ENCODE data around the gene NKTR. TPM values are rescaled to one million over a fixed set of nuclear protein-coding genes. Genes with fewer than 3 reads are reported as not detected.

Gene NKTR
- total and polyA plus RNA-seq, 9 of the 15 experiments (the other 6 are each of a cell fraction or from before 2014, with no cell fraction given): 19.7 to 123 (median 92.6) TPM

GRCh38 chr3:42581709-42582473 lies 18.6 kb upstream of the NKTR start, which contains the start of gene SEC22C (continued):
- peak; percentile 87; the same call in 1 of the 2 replicates for TF ChIP-seq ESRRA (IDR thresholded peaks at IDR 0.05; ENCODE audit: borderline replicate concordance, low read depth)
- no peak; a peak in 3 of 4 replicates for TF ChIP-seq FOXK2 (conservative IDR thresholded peaks at IDR 0.05 in 1 of 2, IDR thresholded peaks at IDR 0.05 in 1 of 2; ENCODE audit: low read depth in 2 of 2)
- peak; percentile 82; the same call in 1 of the 2 replicates for TF ChIP-seq ZNF511 (CRISPR knock-in tag; IDR thresholded peaks at IDR 0.05)
- TF ChIP-seq MAX (CRISPR knock-in tag; IDR thresholded peaks at IDR 0.05): peak; percentile 89
- no peak for TF ChIP-seq PTTG1 (tag; IDR thresholded peaks at IDR 0.05; ENCODE audit: low read depth)
- no peak; the same call in 1 of the 2 replicates for TF ChIP-seq CREB3L1 (IDR thresholded peaks at IDR 0.05; ENCODE audit: borderline replicate concordance, low read depth)
- peak; percentile 94 for TF ChIP-seq CBFB (CRISPR knock-in tag; IDR thresholded peaks at IDR 0.05)
- TF ChIP-seq PTRF (tag; IDR thresholded peaks at IDR 0.05): no peak
- TF ChIP-seq GABPB1 (CRISPR knock-in tag; IDR thresholded peaks at IDR 0.05): peak; percentile 71
- peak; percentile 70 for TF ChIP-seq TBP (optimal IDR thresholded peaks at IDR 0.05; ENCODE audit: low read depth, low read length)
- TF ChIP-seq NONO (IDR thresholded peaks at IDR 0.05; ENCODE audit: low read depth in 2 of 2, low read length in 1 of 2): peak; percentile 38 to 69
- peak; percentile 30 to 85; a peak in 1 of 4 replicates for TF ChIP-seq ARNT (IDR thresholded peaks at IDR 0.05)
- no peak for TF ChIP-seq ZNF436 (CRISPR knock-in tag; IDR thresholded peaks at IDR 0.05)
- TF ChIP-seq CBX3 (IDR thresholded peaks at IDR 0.05; ENCODE audit: borderline replicate concordance in 1 of 2, low read length in 2 of 2): 0 out of 3 replicates have a peak, but pooled peaks of 1 of the 2 experiments have one; percentile 19
- no peak for TF ChIP-seq RBM39 (optimal IDR thresholded peaks at IDR 0.05; ENCODE audit: low read depth, low read length)
- no peak; a peak in 1 of 4 replicates for TF ChIP-seq ZNF318 (IDR thresholded peaks at IDR 0.05; ENCODE audit: borderline replicate concordance in 1 of 2, low read depth in 1 of 2)

All from K562 (cell line).